Peyer's patch (tissue), 4 donors: Measurements from ENCODE around the gene KRT13. TPM values are rescaled to one million over a fixed set of nuclear protein-coding genes. Genes with fewer than 3 reads are reported as not detected.

Experiments used
- DNase-seq, 3 donors: peaks; one replicate each; pipeline ENCODE4 v3.0.0-alpha.2; 2017 to 2019
- H3K27ac ChIP-seq, 4 donors: fragments of 200-600 bp; sonication (generic); one replicate each; pipeline ENCODE4 v1.5.1; 2016 to 2019
- H3K27me3 ChIP-seq, 2 donors: fragments of 200-600 bp; sonication (generic); one replicate each; pipeline ENCODE4 v1.5.1; 2019
- H3K36me3 ChIP-seq, 3 donors: fragments of 200-600 bp; sonication (generic); one replicate each; pipeline ENCODE4 v1.5.1; 2016 to 2019
- H3K4me1 ChIP-seq, 4 donors: fragments of 200-600 bp; sonication (generic); one replicate each; pipeline ENCODE4 v1.5.1; 2016 to 2019
- H3K4me3 ChIP-seq, 4 donors: fragments of 200-600 bp; sonication (generic); 1 replicate in 3 of 4; 2 replicates in 1 of 4; pipeline ENCODE4 v1.5.1; 2016 to 2019; ENCODE audit warnings: mild to moderate bottlenecking in 1 of 4
- H3K9me3 ChIP-seq, 4 donors: fragments of 200-600 bp; sonication (generic); one replicate each; pipeline ENCODE4 v1.5.1; 2016 to 2019; ENCODE audit warnings: mild to moderate bottlenecking in 1 of 4
- CTCF ChIP-seq, 6 experiments: fragments of 450-650 bp in 4 of 6; fragments of 200-600 bp in 2 of 6; sonication (generic) in 1 of 6; IDR thresholded peaks; one replicate each; pipeline ENCODE4 v1.5.1; 2017 to 2019; ENCODE audit warnings: antibody characterized with exemption in 6 of 6, mild to moderate bottlenecking in 3 of 6, moderate library complexity in 1 of 6
- POLR2A ChIP-seq, 2 donors: fragments of 450-650 bp; IDR thresholded peaks; one replicate each; pipeline ENCODE4 v1.5.1; 2017; ENCODE audit warnings: antibody characterized with exemption in 2 of 2, mild to moderate bottlenecking in 2 of 2, moderate library complexity in 2 of 2
- total RNA-seq, 4 donors: library from RNA; depleted of rRNA; stranded (reverse); fragments of >200 nt; gene quantifications; one replicate each; pipeline ENCODE4 v1.1.0, GENCODE V29; 2016

Gene KRT13
- total RNA-seq, 4 donors from 2014 or later, result 2.5 TPM; not detected in 3

GRCh38 chr17:41489531-41489930 is 15.9 kb downstream of the KRT13 start, which contains the start of gene KRT36:
KRT36 (minus strand) TSS chr17:41489910; CDS start chr17:41489864, 46 bp downstream.
- DNase-seq, result peak in 1 of 3 donors; percentile 31
- Histone ChIP-seq H3K27me3 (no peaks in the 10 kb centered on the region), H3K27ac (no peak within 1 kb of the TSS), H3K4me1 (peaks cover 0 to 6% (median 0%) of the 10 kb centered on the region in 4 donors), H3K36me3 (no peaks in the 10 kb centered on the region), H3K9me3 (no peaks in the 10 kb centered on the region), H3K4me3 (no peak within 1 kb of the TSS)
- TF ChIP-seq CTCF (IDR thresholded peaks at IDR 0.05) (no peak), POLR2A (IDR thresholded peaks at IDR 0.05) (no peak)

GRCh38 chr17:41486809-41487530 is 18.4 kb downstream of the KRT13 start:
- H3K36me3 ChIP-seq, result no peaks in the 10 kb centered on the region
- H3K4me1 ChIP-seq, result no peaks in the 10 kb centered on the region
- no peaks in the 10 kb centered on the region for H3K9me3 ChIP-seq
- TF ChIP-seq POLR2A (IDR thresholded peaks at IDR 0.05) (no peak), CTCF (IDR thresholded peaks at IDR 0.05) (peak in 4 of 6 experiments; percentile 41 to 70 (median 58))
- H3K27me3 ChIP-seq, result no peaks in the 10 kb centered on the region
- no peak overlapping the region for H3K27ac ChIP-seq
- no peak overlapping the region for H3K4me3 ChIP-seq
- peak in 2 of 3 donors; percentile 80 to 83 for DNase-seq

- H3K27me3 ChIP-seq, result no peaks in the 10 kb centered on the region
Measured at GRCh38 chr17:41486316-41486715, 19.1 kb downstream of the KRT13 start.

GRCh38 chr17:41484920-41485904 is 20.2 kb downstream of the KRT13 start:
- Histone ChIP-seq H3K9me3 (no peaks in the 10 kb centered on the region), H3K36me3 (no peaks in the 10 kb centered on the region), H3K27me3 (no peaks in the 10 kb centered on the region), H3K27ac (no peak overlapping the region), H3K4me3 (no peak overlapping the region), H3K4me1 (no peaks in the 10 kb centered on the region)
- DNase-seq, result no peak
- no peak for TF ChIP-seq CTCF (IDR thresholded peaks at IDR 0.05)
- TF ChIP-seq POLR2A (IDR thresholded peaks at IDR 0.05), result no peak

More at GRCh38 chr17:41486316-41486715, 19.1 kb downstream of the KRT13 start:
- Histone ChIP-seq H3K4me3 (no peak overlapping the region), H3K36me3 (no peaks in the 10 kb centered on the region), H3K27ac (no peak overlapping the region), H3K4me1 (no peaks in the 10 kb centered on the region), H3K9me3 (no peaks in the 10 kb centered on the region)
- DNase-seq, result peak in 1 of 3 donors; percentile 37
- TF ChIP-seq CTCF (IDR thresholded peaks at IDR 0.05) (no peak), POLR2A (IDR thresholded peaks at IDR 0.05) (no peak)

- H3K4me3 ChIP-seq, result no peak overlapping the region
- H3K36me3 ChIP-seq, result no peaks in the 10 kb centered on the region
- no peaks in the 10 kb centered on the region for H3K27me3 ChIP-seq
- H3K27ac ChIP-seq, result no peak overlapping the region
- TF ChIP-seq POLR2A (IDR thresholded peaks at IDR 0.05), result no peak
- TF ChIP-seq CTCF (IDR thresholded peaks at IDR 0.05), result no peak
- no peaks in the 10 kb centered on the region for H3K4me1 ChIP-seq
- H3K9me3 ChIP-seq, result no peaks in the 10 kb centered on the region
- no peak for DNase-seq
Measured at GRCh38 chr17:41483991-41484826, 21.2 kb downstream of the KRT13 start.
